Type B pancreatic cell (in vitro differentiated cells): ENCODE results near the gene RRBP1. TPM values are rescaled to one million over a fixed set of nuclear protein-coding genes. Genes with fewer than 3 reads are reported as not detected.

Source experiments
- DNase-seq: peaks from one replicate; pipeline ENCODE4 v3.0.0; 2021; ENCODE audit warnings: mixed read lengths; ENCODE audit not compliant: unreplicated experiment; ENCODE audit errors: extremely low spot score
- H3K27ac Mint-ChIP-seq: 2 replicates; pipeline ENCODE4 v1.8.0; 2021; ENCODE audit warnings: mild to moderate bottlenecking, mixed read lengths
- H3K27me3 Mint-ChIP-seq: 2 replicates; pipeline ENCODE4 v1.8.0; 2021; ENCODE audit warnings: mixed read lengths
- H3K36me3 Mint-ChIP-seq: 2 replicates; pipeline ENCODE4 v1.8.0; 2021; ENCODE audit warnings: mixed read lengths
- H3K4me1 Mint-ChIP-seq: one replicate; pipeline ENCODE4 v1.8.0; 2021; ENCODE audit warnings: mixed read lengths; ENCODE audit not compliant: unreplicated experiment
- H3K4me3 Mint-ChIP-seq: 2 replicates; pipeline ENCODE4 v1.8.0; 2021; ENCODE audit warnings: mild to moderate bottlenecking, mixed read lengths
- H3K9me3 Mint-ChIP-seq: 2 replicates; pipeline ENCODE4 v1.8.0; 2021; ENCODE audit warnings: mixed read lengths
- total RNA-seq: library from RNA; stranded (reverse); gene quantifications from 2 replicates; pipeline ENCODE4 v1.2.1, GENCODE V29; 2021; ENCODE audit warnings: low replicate concordance
- TF ChIP-seq, protein P1 (sequence below): fragments of 200-600 bp; sonication (generic); conservative IDR thresholded peaks from 2 replicates; pipeline ENCODE4 v1.5.0; 2021; ENCODE audit warnings: antibody characterized with exemption, mild to moderate bottlenecking

Gene RRBP1
- total RNA-seq, 1 donor from 2014 or later: 161 TPM

DNA sequence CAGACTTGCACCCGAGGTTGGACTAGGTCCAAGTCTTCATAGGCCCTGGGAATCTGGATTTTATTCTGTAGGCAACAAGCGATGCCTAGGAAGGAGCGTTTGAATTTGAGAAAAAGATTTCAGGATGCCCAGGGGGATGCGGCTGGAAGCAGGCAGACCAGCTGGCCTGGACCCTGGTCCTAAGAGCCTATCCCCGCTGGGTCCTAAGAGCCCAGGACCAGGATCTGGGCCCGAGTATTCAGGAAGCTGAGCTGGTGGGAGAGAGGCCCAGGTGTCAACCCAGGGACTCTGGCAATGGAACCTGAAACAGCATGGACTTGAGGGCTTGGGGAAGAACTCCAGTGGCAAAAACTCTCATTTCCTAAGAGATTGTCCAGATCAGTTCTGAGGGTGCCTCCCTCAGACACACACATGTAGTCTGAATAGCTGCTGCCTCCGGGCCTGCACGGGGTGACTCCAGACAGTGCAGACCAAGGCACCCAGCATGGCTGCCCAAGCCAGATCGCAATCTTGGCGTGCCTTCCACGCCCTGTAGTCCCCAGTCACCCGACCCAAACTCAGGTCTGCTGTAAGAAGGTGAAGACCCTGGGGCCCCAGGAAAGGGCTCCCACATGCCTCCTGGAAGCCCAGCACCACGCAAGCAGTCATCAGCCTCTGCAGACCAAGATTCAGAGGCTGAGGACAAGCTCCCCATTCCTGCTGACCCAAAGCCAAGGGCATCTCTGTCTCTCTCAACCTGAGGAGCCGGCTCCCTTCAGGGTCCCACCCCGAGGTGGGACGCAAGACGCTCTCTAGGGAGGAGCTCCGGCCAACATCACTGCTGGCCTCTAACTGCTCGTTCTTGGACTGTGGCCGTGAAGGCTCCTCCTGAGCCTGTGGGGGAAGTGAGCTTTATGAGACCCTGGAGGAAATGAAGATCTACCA lies 34.4 kb downstream of the RRBP1 start:
- Mint-ChIP-seq H3K4me1 (peaks cover 49% of the 10 kb centered on the region), H3K36me3 (no peaks in the 10 kb centered on the region), H3K27ac (no peak overlapping the region)

DNA sequence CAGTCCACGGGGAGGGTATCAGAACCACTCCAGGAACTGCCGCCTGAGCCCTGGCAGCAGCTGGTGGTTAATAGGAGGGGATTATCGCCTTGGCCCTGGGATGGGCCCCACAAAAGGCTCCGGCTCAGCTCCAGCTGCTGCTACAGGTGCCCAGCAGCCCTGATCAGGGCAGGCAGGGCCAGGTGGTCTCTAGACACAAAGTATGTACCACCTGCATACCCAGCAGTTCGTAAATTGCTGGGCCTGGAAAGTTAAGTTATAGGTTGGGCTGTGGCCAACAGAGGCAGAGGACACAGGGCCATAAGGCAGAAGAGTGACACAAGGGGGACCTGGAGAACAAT lies 35.1 kb downstream of the RRBP1 start:
- H3K4me1 Mint-ChIP-seq: peaks cover 49% of the 10 kb centered on the region
- no peaks in the 10 kb centered on the region for H3K36me3 Mint-ChIP-seq
- no peak overlapping the region for H3K4me3 Mint-ChIP-seq
- TF ChIP-seq, protein P1, sequence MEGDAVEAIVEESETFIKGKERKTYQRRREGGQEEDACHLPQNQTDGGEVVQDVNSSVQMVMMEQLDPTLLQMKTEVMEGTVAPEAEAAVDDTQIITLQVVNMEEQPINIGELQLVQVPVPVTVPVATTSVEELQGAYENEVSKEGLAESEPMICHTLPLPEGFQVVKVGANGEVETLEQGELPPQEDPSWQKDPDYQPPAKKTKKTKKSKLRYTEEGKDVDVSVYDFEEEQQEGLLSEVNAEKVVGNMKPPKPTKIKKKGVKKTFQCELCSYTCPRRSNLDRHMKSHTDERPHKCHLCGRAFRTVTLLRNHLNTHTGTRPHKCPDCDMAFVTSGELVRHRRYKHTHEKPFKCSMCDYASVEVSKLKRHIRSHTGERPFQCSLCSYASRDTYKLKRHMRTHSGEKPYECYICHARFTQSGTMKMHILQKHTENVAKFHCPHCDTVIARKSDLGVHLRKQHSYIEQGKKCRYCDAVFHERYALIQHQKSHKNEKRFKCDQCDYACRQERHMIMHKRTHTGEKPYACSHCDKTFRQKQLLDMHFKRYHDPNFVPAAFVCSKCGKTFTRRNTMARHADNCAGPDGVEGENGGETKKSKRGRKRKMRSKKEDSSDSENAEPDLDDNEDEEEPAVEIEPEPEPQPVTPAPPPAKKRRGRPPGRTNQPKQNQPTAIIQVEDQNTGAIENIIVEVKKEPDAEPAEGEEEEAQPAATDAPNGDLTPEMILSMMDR: no peak
- no peaks in the 10 kb centered on the region for H3K9me3 Mint-ChIP-seq
- DNase-seq: no peak
- H3K27ac Mint-ChIP-seq: peak overlapping the region; percentile 56
- no peaks in the 10 kb centered on the region for H3K27me3 Mint-ChIP-seq

More for the DNA sequence above, 34.4 kb downstream of the RRBP1 start:
- Mint-ChIP-seq H3K9me3 (no peaks in the 10 kb centered on the region), H3K4me3 (no peak overlapping the region), H3K27me3 (no peaks in the 10 kb centered on the region)
- DNase-seq: no peak
- TF ChIP-seq, protein P1: no peak

DNA sequence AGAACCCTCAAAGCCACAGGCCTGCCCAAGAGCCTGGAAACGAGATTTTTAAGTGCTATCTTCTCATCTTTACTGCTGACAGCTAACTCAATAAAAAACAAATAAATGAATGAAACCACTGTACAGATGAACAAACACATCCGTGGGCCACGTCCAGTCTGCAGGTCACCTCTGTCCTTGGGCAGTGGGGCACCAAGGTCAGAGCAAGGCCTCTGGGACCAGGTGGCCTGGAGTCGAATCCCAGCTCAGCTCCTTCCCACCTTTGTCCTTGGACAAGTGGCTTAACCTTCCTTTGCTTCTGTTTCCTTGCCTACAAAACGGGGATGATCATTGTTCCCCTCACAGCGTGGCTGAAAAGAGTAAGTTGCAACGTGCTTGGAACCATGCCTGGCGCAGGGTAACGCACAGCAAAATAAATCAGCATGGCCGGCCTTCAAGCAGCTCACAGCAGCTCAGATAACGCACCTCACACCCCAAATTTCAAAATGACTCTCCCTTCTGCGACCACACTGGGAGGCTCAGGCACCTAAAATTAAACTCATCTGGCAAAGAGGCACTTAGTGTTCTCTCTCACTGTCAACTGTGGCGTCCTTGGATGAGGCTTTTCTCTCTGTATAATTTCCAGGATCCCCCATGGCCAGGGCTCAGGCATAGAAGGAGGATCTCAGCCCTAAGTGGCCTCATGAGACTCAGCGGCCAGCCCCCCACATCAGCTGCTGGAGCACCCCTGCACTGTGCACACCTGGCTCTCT lies 35.7 kb downstream of the RRBP1 start:
- no peaks in the 10 kb centered on the region for H3K9me3 Mint-ChIP-seq
- H3K4me1 Mint-ChIP-seq: peaks cover 49% of the 10 kb centered on the region
- H3K36me3 Mint-ChIP-seq: no peaks in the 10 kb centered on the region
- TF ChIP-seq, protein P1: no peak
- DNase-seq: no peak
- no peak overlapping the region for H3K4me3 Mint-ChIP-seq
- H3K27ac Mint-ChIP-seq: peak overlapping the region; percentile 56
- H3K27me3 Mint-ChIP-seq: no peaks in the 10 kb centered on the region

DNA sequence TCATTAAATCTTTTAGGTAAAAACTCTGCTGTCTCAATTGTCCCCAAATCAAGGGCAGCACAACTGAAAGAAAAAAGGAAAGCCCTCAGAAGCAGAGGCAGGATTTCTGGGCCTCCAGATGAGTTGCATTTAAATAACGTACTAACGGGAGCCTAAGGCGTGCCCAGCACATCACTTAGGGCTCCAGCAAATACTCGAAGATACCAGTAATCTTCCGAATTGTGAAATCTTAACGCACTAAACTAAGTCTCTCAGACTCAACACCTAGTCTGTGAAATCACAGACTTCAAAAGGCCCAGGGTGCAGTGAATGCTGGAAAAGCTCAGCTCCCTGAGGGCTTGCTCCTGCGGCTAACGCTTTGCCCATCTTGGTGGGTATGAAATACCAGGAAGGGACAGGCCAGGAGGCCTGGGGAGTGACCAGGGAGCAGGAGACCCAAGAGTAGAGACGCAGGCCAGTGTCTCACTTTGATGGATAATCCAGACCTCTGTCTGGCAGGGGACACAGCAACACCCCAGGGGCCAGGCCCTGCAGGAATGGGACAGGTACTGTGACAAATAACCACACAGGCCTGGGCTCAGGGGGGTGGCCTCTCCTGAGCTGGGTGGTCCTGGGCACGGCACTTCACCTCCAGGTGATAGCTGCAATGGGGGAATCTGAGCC lies 36.4 kb downstream of the RRBP1 start:
- Mint-ChIP-seq H3K27me3 (no peaks in the 10 kb centered on the region), H3K27ac (no peak overlapping the region), H3K36me3 (no peaks in the 10 kb centered on the region), H3K4me1 (peaks cover 45% of the 10 kb centered on the region), H3K9me3 (no peaks in the 10 kb centered on the region), H3K4me3 (no peak overlapping the region)
- TF ChIP-seq, protein P1: no peak
- DNase-seq: no peak

DNA sequence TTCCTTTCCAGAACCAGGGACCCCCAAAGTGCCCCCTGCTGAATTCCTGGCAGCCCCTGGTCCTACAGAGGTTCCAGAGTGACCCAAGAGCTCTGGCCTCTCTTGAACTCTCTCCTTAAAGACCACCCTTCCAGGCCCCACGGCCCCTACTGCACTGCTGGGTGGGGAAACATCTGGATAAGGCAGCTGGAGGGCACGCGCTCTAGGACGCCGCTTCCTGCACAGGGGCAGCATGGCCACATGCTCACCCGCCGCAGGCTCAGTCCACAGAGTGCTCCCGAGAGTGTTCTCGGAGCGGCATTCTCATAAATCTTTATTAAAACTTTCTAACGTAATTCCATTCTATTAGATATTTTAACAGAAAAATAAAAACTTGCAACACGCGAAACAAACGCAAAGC lies 37.0 kb downstream of the RRBP1 start:
- H3K36me3 Mint-ChIP-seq: peaks cover 3% of the 10 kb centered on the region
- no peaks in the 10 kb centered on the region for H3K27me3 Mint-ChIP-seq
- H3K9me3 Mint-ChIP-seq: no peaks in the 10 kb centered on the region
- peaks cover 45% of the 10 kb centered on the region for H3K4me1 Mint-ChIP-seq
- no peak overlapping the region for H3K4me3 Mint-ChIP-seq
- no peak for DNase-seq
- TF ChIP-seq, protein P1: no peak
- H3K27ac Mint-ChIP-seq: no peak overlapping the region
